ENCODE measurements around the gene TRMT44.
"Not testable (repeated sequence)": the region's sequence is repeated elsewhere in the genome, so short reads cannot be mapped to it uniquely, and the experiment has no call there.

Gene TRMT44

DNA sequence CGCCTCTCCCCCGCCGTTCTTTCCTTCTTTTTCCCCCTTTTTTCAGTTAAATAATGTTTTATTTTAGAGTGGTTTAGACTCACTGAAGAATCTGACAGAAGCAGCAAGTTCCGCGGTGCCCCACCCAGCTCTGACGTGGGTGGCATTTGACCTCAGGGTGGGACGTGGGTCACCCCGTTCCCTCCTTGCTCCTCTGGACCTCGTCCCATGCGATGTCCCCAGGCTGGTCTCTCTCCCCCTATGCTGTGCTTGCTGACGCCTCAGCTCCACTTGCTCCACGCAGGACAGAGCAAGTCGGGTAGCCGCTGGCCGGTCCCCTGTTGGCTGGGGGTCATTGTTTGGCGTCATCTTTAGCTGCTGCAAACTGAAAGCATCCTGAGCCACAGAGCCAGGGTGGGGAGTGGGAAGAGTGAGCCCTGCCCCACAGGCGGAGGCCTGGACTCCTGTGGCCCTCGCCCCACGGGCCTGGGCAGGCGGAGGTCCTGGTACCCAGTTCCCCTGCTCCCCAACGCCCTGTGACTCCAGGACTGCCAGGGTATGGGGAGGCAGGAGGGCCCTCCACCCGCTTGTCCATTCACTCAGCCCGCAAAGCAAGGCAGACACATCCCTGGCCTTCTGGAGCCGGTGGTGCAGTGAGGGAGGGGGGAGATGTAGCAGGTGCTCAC is 30.8 kb downstream of the TRMT44 start:
- no peak for DNase-seq

- DNase-seq: no peak
Observed at GRCh38 chr4:8472158-8472688, 31.6 kb downstream of the TRMT44 start.

DNA sequence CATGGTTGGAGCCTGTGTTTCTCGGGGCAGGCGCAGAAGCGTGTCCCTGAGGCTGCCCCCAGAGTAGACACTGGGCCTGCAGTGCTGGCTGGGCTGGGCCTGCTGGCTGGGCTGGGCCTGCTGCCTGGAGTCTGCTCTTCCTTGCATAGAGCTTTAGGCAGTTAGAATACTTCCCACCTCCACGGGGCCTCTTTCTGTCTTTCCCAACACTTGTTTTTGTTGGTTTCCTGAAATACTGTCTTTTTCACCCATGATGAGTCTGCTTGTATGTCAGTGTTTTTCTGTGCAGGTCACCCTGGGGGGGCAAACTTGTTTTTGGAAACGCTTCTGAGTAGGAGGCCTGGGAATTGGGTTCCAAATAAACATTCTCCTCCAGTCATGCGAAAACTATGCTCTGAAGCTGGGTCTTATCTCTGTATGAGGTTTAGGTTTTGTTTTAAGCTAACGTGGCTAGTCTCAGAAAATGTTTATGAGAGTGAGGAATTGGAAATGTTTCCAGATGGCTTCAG is 32.2 kb downstream of the TRMT44 start:
- no peak for DNase-seq

GRCh38 chr4:8473198-8473919 is 32.8 kb downstream of the TRMT44 start:
- DNase-seq: no peak

DNA sequence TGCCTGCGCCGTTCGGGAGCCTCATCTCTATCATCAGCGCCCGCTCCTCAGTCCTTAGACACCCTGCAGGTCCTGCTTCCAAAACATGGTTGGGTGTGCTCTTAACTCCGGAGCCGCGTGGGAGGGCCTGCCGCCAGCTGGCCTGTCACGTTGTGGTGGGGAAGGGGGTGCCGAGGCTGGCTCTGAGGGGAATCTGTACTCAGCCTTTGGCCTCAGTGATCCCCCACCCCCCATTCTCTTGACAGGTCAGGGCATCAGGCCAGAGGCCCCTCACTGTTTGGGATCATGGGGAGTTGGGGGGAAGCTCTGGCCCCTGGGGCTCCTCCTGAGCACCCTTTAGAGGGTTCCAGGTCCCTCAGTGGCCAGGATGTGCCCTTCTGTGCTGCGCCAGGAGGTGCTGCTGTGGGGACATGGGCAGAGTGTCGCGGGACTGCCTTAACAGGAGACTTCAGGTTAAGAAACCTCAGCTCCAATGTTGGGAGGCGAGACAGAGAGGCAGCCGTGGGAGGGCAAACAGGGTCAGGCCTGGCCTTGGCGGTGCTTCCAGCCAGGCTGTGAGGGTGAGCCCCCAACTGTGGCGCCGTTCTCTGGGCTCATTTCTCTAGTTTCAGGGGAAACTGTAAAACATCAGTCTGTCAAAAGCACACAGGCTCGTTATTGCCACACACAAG is 33.5 kb downstream of the TRMT44 start:
- DNase-seq: no peak

DNA sequence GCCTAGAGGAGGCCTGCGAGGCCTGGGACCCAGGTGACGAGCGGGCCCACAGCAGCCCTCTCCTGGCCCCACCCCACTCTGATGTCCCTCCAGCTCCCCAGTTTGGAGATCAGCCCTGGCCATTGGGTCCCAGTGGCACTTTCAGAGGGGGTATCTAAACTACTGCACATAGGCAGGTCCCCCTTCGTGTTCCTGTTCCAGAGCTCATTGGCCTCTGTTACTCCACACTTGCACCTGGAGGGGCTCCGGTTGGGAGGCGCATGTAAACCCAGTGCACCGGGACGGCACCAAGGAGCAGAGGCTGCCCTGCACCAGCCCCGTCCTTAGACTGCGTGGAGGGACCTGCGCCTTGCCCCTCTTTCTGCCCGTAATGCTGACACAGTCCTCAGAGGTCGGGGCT is 34.3 kb downstream of the TRMT44 start:
- DNase-seq: no peak

GRCh38 chr4:8475751-8476575 is 35.4 kb downstream of the TRMT44 start:
- DNase-seq: no peak

DNA sequence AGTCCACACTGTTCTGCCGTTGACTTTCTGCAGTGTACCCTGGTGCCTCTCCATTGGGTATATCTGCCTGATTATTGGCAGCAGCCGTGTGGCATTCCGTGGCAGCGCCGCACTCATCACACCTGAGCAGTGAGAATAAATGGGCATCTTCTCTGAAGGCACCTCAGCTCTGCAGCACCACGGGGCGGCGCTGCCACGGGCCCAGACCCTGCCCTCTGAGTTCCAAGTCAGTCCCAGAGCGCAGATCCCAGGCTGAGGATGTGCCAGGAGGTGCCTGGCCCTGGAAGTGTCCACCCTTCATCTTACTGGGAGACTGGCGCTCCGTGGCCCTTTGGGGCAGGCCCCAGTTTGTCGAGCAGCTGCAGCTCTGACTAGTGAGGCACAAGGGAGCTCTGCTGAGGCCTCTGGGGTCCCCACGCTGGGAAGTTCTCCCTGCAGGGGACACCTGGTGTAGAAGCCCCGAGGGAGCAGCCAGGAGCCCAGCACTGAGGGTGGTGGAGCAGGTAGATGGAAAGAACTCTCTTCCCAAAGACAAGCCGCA is 36.6 kb downstream of the TRMT44 start:
- DNase-seq: no peak

DNA sequence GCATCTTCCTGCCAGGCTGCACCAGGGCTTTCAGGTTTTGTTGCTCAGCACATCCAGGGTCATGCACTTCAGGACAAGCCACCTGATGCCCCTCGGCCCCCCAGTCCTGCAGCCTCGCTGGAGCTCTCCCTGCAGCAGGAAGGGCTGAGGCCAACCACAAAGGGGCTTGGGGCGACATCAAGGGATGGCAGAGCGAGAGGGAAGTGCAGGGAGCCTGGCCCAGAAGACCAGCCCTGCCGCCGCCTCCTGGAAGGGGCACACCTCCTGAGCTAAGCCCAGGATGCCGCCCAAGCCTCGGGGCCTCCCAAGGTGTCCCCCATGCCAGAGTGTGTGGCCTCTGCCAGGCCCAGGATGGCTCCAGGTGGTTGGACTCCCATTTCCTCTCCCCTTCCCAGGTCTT is 37.1 kb downstream of the TRMT44 start:
- DNase-seq: no peak

DNA sequence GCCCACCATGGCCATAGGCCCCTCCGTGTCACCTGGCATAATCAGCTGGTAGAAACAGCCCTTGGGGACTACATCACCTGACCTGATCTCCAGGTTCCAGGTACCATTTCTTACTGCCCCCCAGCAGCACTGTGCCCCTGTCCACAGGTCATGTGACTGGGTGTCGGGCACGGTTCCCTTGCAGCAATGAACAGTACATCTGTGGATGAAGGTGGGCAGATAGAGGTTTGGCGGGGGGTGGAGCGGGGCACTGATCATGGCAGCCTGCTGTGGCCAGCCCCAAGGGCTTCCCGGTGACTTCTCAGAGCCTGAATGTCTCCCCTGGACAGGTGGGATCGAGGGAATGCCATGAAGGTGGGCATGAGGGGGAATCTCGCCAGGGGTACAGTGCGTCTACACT is 37.8 kb downstream of the TRMT44 start:
- DNase-seq: no peak

GRCh38 chr4:8478801-8479744 is 38.5 kb downstream of the TRMT44 start:
- DNase-seq: no peak

GRCh38 chr4:8480221-8480620 is 39.6 kb downstream of the TRMT44 start:
- no peak for DNase-seq

DNA sequence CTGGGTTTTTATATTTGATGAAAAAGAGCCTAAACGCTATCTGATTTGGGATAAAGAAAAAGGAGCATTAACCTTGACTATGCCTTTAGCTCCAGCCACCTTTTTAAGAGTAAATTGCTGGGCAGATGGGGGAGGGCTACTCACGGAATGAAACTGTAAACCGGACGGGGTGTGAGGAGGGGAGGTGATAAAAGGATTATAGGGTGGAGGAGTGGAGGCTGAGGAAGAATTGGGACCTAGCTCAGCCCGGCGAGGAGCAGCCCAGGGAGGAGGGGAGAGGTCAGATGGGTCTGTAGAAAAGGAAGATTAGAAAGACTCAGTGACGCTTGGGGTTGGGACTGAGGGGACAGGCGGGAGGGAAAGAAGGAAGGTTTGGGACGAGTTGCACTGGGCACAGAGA is 46.1 kb downstream of the TRMT44 start:
- DNase-seq: not testable (repeated sequence)

GRCh38 chr4:8488791-8489369 is 48.3 kb downstream of the TRMT44 start:
- no peak for DNase-seq

- DNase-seq: not testable (repeated sequence)
Observed at GRCh38 chr4:8491478-8491877, 50.9 kb downstream of the TRMT44 start.

GRCh38 chr4:8492174-8492573 is 51.6 kb downstream of the TRMT44 start:
- no peak for DNase-seq

GRCh38 chr4:8493484-8493883 is 52.9 kb downstream of the TRMT44 start:
- DNase-seq: no peak

DNA sequence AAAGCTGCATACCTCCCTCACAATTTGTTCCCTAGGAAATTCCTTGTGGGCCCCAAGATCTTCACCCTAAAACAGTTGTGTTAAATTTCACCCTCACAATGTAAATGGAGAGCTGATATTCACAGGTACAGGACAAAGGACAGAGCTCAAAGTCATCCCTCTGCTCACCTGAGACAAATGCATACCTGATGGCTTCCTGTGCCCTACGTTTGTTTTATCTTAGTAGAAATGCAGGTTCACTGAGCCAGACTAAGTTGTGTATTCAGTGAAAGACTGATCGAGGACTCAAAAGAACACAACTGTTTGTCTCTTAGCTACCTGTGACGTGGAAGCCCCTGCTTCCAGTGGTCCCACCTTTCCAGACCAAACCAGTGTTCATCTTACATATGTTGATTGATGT is 53.6 kb downstream of the TRMT44 start:
- no peak for DNase-seq

DNA sequence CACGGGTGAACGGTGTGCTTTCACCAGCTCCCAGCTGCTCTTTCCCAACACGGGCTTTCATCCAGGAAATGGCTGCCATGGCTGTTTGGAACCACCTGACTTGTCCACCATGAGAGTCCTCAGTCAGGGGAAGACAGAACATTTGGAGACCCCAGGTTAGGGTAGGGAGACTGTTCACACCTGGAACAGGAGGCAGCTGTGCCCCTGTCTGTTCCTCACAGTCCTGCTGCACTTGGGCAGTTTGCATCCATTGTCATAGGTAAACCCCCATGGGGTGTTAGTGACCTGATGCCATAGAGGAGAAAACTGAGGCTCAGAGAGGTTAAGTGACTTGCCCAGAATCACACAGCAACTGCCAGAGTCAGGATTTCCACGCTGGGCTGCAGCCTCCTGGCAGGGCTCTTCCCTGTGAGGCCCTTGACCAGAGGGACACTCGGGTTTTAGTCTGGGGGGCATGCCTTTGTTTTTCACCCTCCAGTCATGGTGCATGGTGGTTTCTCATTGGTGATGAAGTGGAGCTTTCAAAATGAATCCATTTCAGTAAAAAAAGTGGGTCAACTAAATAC is 54.5 kb downstream of the TRMT44 start:
- DNase-seq: no peak

DNA sequence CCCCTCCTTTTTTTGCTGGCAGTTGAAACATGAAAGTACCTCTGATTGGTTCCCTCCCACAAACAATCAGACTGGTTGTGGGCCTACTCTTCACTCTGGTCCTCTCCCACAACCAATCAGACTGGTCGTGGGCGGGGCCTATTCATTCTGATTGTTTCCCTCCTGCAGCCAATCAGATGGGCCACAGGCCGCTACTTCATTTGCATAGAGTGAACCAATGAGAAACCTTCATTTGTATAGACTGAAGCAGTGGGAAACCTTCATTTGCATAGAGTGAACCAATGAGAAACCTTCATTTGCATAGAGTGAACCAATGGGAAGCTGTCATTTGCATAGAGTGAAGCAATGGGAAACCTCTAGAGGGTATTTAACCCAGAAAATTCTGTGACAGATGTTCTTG is 55.2 kb downstream of the TRMT44 start:
- no peak for DNase-seq

DNA sequence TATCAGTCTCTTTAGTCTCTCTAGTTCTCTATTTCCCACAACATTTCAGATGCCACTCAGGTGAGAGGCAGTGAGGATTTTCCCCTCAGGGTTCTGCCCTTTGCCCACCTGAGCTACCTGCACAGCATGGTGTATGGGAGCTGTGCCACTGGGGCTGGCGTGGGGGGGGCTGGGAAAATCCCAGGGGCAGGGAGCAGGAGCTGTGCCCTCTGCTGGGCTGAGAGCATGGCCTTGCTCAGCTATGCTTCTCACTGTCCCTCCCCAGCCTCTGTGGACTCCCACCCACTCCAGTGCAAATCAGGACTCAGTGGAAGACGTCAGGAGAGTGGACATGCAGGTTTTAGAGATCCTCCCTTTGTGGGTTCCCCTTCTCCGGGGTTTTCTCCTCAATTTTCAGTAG is 57.2 kb downstream of the TRMT44 start:
- no peak for DNase-seq

Measured in NCI-H774 (cell line).